Tibial artery (tissue), 4 donors: Measurements from ENCODE around the gene STIM2.

Experiments used
- DNase-seq, 2 donors: peaks; one replicate each; pipeline ENCODE4 v3.0.0-alpha.2; 2019
- H3K27ac ChIP-seq, 2 donors: fragments of 200-600 bp; sonication (generic) in 1 of 2; 1 replicate in 1 of 2; 2 replicates in 1 of 2; pipeline ENCODE4 v1.5.1; 2018 to 2019; ENCODE audit warnings: mild to moderate bottlenecking in 1 of 2
- H3K27me3 ChIP-seq, 2 donors: fragments of 200-600 bp; sonication (generic) in 1 of 2; one replicate each; pipeline versions ENCODE4 v1.5.1 to v1.6.0; 2016 to 2019
- H3K36me3 ChIP-seq, 3 donors: fragments of 200-600 bp; sonication (generic) in 2 of 3; one replicate each; pipeline ENCODE4 v1.5.1; 2016 to 2019; ENCODE audit warnings: mild to moderate bottlenecking in 2 of 3
- H3K4me1 ChIP-seq, 4 donors: fragments of 200-600 bp; sonication (generic) in 2 of 4; 1 replicate in 3 of 4; 2 replicates in 1 of 4; pipeline ENCODE4 v1.5.1; 2016 to 2019
- H3K4me3 ChIP-seq, 2 donors: fragments of 200-600 bp; sonication (generic) in 1 of 2; 1 replicate in 1 of 2; 2 replicates in 1 of 2; pipeline ENCODE4 v1.5.1; 2018 to 2019; ENCODE audit warnings: mild to moderate bottlenecking in 2 of 2
- H3K9me3 ChIP-seq, 3 donors: fragments of 200-600 bp; sonication (generic) in 1 of 3; one replicate each; pipeline ENCODE4 v1.5.1; 2016 to 2019
- CTCF ChIP-seq, 2 experiments: fragments of 200-600 bp in 1 of 2; fragments of 450-650 bp in 1 of 2; IDR thresholded peaks; one replicate each; pipeline ENCODE4 v1.5.1; 2017 to 2019; ENCODE audit warnings: antibody characterized with exemption in 2 of 2, mild to moderate bottlenecking in 1 of 2, moderate library complexity in 1 of 2
- intact Hi-C: fragments of 100-400 bp; cut with DNase I; formaldehyde crosslinking; loops from one replicate; pipeline ENCODE4 v1.15.0; 2023; ENCODE audit warnings: low total_unique reads

STIM2 gene

GRCh38 chr4:26993967-26994366 is 133.3 kb downstream of the STIM2 start:
- Histone ChIP-seq H3K27me3 (no peaks in the 10 kb centered on the region), H3K9me3 (no peaks in the 10 kb centered on the region), H3K4me3 (no peak overlapping the region), H3K36me3 (no peaks in the 10 kb centered on the region), H3K27ac (no peak overlapping the region), H3K4me1 (peaks cover 0 to 20% (median 0%) of the 10 kb centered on the region in 4 donors)
- DNase-seq, result no peak
- TF ChIP-seq CTCF (IDR thresholded peaks at IDR 0.05), result no peak
- intact Hi-C loops, result no loop called here

- no peak overlapping the region for H3K27ac ChIP-seq
- no peaks in the 10 kb centered on the region for H3K36me3 ChIP-seq
- H3K4me1 ChIP-seq, result peaks cover 0 to 23% (median 0%) of the 10 kb centered on the region in 4 donors
- H3K27me3 ChIP-seq, result no peaks in the 10 kb centered on the region
- no peaks in the 10 kb centered on the region for H3K9me3 ChIP-seq
- intact Hi-C loops, result no loop called here
- H3K4me3 ChIP-seq, result no peak overlapping the region
- TF ChIP-seq CTCF (IDR thresholded peaks at IDR 0.05), result no peak
- no peak for DNase-seq
Observed at GRCh38 chr4:26995316-26995715, 134.7 kb downstream of the STIM2 start.

- H3K4me1 ChIP-seq, result peaks cover 0 to 23% (median 0%) of the 10 kb centered on the region in 4 donors
- H3K27me3 ChIP-seq, result no peaks in the 10 kb centered on the region
- DNase-seq, result no peak
- no peaks in the 10 kb centered on the region for H3K9me3 ChIP-seq
- H3K4me3 ChIP-seq, result no peak overlapping the region
- no peak overlapping the region for H3K27ac ChIP-seq
- no peak for TF ChIP-seq CTCF (IDR thresholded peaks at IDR 0.05)
- no peaks in the 10 kb centered on the region for H3K36me3 ChIP-seq
- intact Hi-C loops, result no loop called here
Observed at GRCh38 chr4:26996745-26997144, 136.1 kb downstream of the STIM2 start.

- no peak overlapping the region for H3K4me3 ChIP-seq
- peaks cover 0 to 3% (median 0%) of the 10 kb centered on the region in 4 donors for H3K4me1 ChIP-seq
- TF ChIP-seq CTCF (IDR thresholded peaks at IDR 0.05), result no peak
- H3K9me3 ChIP-seq, result no peaks in the 10 kb centered on the region
- H3K27me3 ChIP-seq, result no peaks in the 10 kb centered on the region
- intact Hi-C loops, result no loop called here
- no peaks in the 10 kb centered on the region for H3K36me3 ChIP-seq
- H3K27ac ChIP-seq, result no peak overlapping the region
- DNase-seq, result no peak
Observed at GRCh38 chr4:26999689-27000088, 139.0 kb downstream of the STIM2 start.

- Histone ChIP-seq H3K27me3 (no peaks in the 10 kb centered on the region), H3K27ac (no peak overlapping the region), H3K4me3 (no peak overlapping the region), H3K9me3 (no peaks in the 10 kb centered on the region), H3K4me1 (peaks cover 0 to 3% (median 0%) of the 10 kb centered on the region in 4 donors), H3K36me3 (no peaks in the 10 kb centered on the region)
- intact Hi-C loops, result no loop called here
- DNase-seq, result no peak
- no peak for TF ChIP-seq CTCF (IDR thresholded peaks at IDR 0.05)
Observed at GRCh38 chr4:27000122-27000521, 139.5 kb downstream of the STIM2 start.

GRCh38 chr4:27000820-27001219 is 140.2 kb downstream of the STIM2 start:
- H3K4me1 ChIP-seq, result peaks cover 0 to 8% (median 0%) of the 10 kb centered on the region in 4 donors
- no peak for DNase-seq
- H3K4me3 ChIP-seq, result no peak overlapping the region
- TF ChIP-seq CTCF (IDR thresholded peaks at IDR 0.05), result no peak
- H3K27ac ChIP-seq, result no peak overlapping the region
- no peaks in the 10 kb centered on the region for H3K9me3 ChIP-seq
- H3K36me3 ChIP-seq, result no peaks in the 10 kb centered on the region
- intact Hi-C loops, result no loop called here
- H3K27me3 ChIP-seq, result no peaks in the 10 kb centered on the region
